Stimulated activated CD8-positive, alpha-beta memory T cell treated with anti-CD3 and anti-CD28 coated beads, Interleukin-7, amount 100 ng/mL, for 48 hours (primary cell): ENCODE results near the gene GMFB.

ENCODE experiments used
- DNase-seq, 2 donors: peaks; one replicate each; pipeline ENCODE4 v3.0.0-alpha.2; 2020; ENCODE audit warnings: low read depth in 1 of 2; ENCODE audit errors: extremely low read depth in 1 of 2

The GMFB gene

DNA sequence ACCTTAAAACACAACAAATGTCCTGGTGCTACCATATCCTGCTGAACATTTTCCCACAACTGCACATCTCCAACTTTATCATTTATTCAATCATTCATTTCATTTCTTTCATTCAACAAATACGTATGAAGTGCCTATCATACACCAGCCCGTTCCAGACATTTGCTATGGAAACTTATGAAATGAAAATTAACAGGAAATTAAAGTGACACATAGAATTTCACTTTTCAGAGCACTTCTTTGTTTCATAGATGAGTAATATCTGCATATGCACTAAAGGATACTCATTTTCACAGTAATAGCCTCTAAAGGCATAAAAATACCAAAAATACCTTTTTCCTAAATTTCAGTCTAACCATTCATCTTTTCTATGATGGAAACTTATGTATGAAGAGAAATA lies 60.3 kb downstream of the GMFB start:
- DNase-seq = no peak

DNA sequence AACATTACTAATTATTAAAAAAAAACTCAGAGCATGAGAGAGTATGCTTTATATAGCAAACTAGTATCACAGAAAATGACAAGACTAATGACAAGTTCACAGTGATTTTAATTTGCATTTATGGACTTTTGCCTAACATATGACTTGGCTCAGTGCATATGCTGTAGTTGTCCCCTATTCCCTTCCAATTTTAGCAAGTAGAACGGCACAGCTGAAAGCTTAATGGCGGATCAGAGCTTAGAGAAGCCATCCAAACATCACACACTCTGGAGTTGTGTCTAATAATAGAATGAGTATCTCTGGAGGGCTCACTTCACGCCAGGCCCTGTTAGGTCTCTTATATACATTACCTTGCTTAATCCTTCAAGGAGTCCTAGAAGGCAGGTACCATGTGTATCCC lies 60.9 kb downstream of the GMFB start:
- DNase-seq = no peak

GRCh38 chr14:54425537-54426274 lies 63.1 kb downstream of the GMFB start:
- no peak for DNase-seq

DNA sequence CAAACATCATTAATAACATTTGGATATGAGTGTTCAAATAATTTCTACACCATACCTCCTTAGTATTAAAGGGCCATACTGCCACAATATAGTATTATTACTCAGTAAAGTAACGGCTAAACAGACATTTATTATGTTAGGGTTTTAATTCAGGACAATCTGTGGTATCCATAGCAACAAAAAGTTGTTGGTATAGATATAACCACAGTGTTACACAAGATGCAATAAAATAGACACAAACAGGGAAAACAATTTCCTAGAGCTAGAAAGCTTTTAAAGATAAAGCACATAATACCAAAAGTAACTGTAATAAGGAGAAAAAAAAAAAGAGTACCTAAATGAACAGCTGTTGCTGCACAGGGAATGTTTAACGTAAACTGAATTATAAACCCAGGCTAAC lies 63.7 kb downstream of the GMFB start:
- DNase-seq = no peak
